ENCODE data around the gene HOXA2.

- TF ChIP-seq GATA2 (IDR thresholded peaks at IDR 0.05; ENCODE audit: low read depth, low read length): no peak
- TF ChIP-seq GATA3 (IDR thresholded peaks at IDR 0.05; ENCODE audit: low read depth, low read length): no peak
These were observed 15.5 kb upstream of the HOXA2 start for GRCh38 chr7:27117887-27118491.
